ENCODE results near the gene PRR23C. TPM values are rescaled to one million over a fixed set of nuclear protein-coding genes. Genes with fewer than 3 reads are reported as not detected.

The PRR23C gene
- total RNA-seq, 1 donor from 2014 or later, result not detected

- no peak for DNase-seq (ENCODE audit: low spot score)
- intact Hi-C loops (cut with DNase I), result no loop called here
Observed at GRCh38 chr3:139006051-139006716, 38.5 kb downstream of the PRR23C start, which contains the start of gene PRR23A. TSS of gene PRR23A (minus strand) at chr3:139006268. CDS start at chr3:139006268, 0 bp downstream.

GRCh38 chr3:139005356-139005993 is 39.2 kb downstream of the PRR23C start:
- intact Hi-C loops (cut with DNase I), result no loop called here
- no peak for DNase-seq (ENCODE audit: low spot score)

GRCh38 chr3:138995706-138996105 is 49.0 kb downstream of the PRR23C start:
- DNase-seq (ENCODE audit: low spot score), result no peak
- intact Hi-C loops (cut with DNase I), result no loop called here

Other genes starting within 250 kb of the PRR23C start
- 26.1 TPM for gene PIK3CB, start 210.0 kb downstream of the PRR23C start, total RNA-seq
- 0.11 TPM for gene FOXL2, start 97.8 kb downstream of the PRR23C start, total RNA-seq
- gene FOXL2NB, start 97.7 kb downstream of the PRR23C start, total RNA-seq, result not detected
- gene PRR23A, start 38.6 kb downstream of the PRR23C start, total RNA-seq, result not detected
- gene PRR23B, start 24.0 kb downstream of the PRR23C start, total RNA-seq, result not detected